ENCODE results near the gene ZNF846.

DNA sequence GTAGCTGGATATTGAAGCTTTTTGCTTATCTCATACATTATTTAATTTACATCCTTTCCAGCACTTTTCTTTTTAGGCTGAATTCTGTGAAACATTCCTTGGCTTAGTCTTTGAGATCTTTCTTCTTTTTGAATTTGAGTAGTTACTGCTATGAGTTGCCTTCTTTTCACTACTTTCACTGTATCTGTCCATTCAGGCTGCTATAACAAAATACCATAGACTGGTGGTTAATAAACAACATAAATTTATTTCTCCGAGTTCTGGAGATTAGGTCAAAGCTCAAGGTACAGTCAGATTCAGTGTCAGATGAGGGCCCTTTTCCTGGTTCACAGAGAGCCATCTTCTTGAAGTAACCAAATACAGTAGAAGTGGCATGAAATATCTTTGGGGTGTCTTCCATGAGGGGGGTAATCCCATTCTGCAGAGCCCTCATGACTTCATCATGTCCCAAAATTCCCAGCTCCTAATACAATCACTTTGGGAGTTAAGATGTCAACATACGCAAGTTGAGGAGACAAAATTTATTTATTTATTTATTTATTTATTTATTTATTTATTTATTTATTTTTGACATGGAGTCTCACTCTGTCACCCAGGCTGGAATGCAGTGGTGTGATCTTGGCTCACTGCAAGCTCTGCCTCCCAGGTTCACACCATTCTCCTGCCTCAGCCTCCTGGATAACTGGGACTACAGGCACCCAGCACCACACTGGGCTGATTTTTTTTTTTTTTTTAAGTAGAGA lies 15.7 kb downstream of the ZNF846 start:
- TF ChIP-seq, protein P1, sequence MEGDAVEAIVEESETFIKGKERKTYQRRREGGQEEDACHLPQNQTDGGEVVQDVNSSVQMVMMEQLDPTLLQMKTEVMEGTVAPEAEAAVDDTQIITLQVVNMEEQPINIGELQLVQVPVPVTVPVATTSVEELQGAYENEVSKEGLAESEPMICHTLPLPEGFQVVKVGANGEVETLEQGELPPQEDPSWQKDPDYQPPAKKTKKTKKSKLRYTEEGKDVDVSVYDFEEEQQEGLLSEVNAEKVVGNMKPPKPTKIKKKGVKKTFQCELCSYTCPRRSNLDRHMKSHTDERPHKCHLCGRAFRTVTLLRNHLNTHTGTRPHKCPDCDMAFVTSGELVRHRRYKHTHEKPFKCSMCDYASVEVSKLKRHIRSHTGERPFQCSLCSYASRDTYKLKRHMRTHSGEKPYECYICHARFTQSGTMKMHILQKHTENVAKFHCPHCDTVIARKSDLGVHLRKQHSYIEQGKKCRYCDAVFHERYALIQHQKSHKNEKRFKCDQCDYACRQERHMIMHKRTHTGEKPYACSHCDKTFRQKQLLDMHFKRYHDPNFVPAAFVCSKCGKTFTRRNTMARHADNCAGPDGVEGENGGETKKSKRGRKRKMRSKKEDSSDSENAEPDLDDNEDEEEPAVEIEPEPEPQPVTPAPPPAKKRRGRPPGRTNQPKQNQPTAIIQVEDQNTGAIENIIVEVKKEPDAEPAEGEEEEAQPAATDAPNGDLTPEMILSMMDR (IDR thresholded peaks at IDR 0.05), result no peak
- TF ChIP-seq POLR2AphosphoS5 (IDR thresholded peaks at IDR 0.05) (no peak), POLR2A (IDR thresholded peaks at IDR 0.05) (no peak), EP300 (IDR thresholded peaks at IDR 0.05) (no peak)

Measured in gastroesophageal sphincter (tissue), 3 donors.